ENCODE results near the gene GPT2. TPM values are rescaled to one million over a fixed set of nuclear protein-coding genes. Genes with fewer than 3 reads are reported as not detected.

Gene GPT2
- total RNA-seq, 1 donor from 2014 or later: 46.1 TPM

DNA sequence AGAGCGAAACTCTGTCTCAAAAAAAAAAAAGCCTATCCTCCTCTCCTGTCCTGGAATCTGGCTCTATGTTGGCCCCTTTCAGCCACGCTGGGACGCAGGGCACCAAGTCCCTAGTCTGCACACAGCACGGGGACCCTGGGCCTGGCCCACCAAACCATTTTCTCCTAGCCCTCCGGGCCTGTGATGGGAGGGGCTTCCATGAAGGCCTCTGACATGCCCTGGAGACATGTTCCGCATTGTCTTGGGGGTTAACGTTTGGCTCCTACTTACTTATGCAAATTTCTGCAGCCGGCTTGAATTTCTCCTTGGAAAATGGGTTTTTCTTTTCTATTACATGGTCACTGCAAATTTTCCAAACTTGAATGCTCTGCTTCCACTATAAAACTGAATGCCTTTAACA lies 12.6 kb upstream of the GPT2 start:
- TF ChIP-seq, protein P1, sequence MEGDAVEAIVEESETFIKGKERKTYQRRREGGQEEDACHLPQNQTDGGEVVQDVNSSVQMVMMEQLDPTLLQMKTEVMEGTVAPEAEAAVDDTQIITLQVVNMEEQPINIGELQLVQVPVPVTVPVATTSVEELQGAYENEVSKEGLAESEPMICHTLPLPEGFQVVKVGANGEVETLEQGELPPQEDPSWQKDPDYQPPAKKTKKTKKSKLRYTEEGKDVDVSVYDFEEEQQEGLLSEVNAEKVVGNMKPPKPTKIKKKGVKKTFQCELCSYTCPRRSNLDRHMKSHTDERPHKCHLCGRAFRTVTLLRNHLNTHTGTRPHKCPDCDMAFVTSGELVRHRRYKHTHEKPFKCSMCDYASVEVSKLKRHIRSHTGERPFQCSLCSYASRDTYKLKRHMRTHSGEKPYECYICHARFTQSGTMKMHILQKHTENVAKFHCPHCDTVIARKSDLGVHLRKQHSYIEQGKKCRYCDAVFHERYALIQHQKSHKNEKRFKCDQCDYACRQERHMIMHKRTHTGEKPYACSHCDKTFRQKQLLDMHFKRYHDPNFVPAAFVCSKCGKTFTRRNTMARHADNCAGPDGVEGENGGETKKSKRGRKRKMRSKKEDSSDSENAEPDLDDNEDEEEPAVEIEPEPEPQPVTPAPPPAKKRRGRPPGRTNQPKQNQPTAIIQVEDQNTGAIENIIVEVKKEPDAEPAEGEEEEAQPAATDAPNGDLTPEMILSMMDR (conservative IDR thresholded peaks at IDR 0.05): no peak
- Mint-ChIP-seq H3K36me3 (ENCODE audit: low read depth) (no peaks in the 10 kb centered on the region), H3K27ac (ENCODE audit: unreplicated experiment) (no peak overlapping the region), H3K9me3 (no peaks in the 10 kb centered on the region), H3K4me3 (no peak overlapping the region), H3K4me1 (peaks cover 7% of the 10 kb centered on the region), H3K27me3 (ENCODE audit: low read depth) (no peaks in the 10 kb centered on the region)
- DNase-seq (ENCODE audit: low read depth, low spot score): no peak

DNA sequence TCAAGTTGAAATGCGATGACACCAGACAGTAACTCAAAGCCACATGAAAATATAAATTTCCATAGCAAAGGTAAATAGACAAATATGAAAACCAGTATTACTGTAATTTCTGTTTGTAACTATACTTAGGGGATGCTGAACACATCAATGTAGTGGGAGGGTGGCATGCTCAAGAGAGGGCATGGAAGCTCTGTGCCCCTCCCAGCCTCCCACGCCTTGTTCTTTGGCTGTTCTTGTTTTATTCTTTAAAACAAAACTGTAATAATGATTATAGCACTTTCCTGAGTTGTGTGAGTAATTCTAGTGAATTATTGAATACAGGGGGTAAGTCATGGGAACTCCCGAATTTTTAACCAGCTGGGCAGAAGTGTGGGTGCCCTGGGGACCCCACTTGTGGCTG lies 11.0 kb upstream of the GPT2 start:
- H3K27me3 Mint-ChIP-seq (ENCODE audit: low read depth): no peaks in the 10 kb centered on the region
- H3K36me3 Mint-ChIP-seq (ENCODE audit: low read depth): no peaks in the 10 kb centered on the region
- H3K27ac Mint-ChIP-seq (ENCODE audit: unreplicated experiment): no peak overlapping the region
- DNase-seq (ENCODE audit: low read depth, low spot score): no peak
- TF ChIP-seq, protein P1 (conservative IDR thresholded peaks at IDR 0.05): no peak
- H3K4me1 Mint-ChIP-seq: peaks cover 7% of the 10 kb centered on the region
- H3K4me3 Mint-ChIP-seq: no peak overlapping the region
- H3K9me3 Mint-ChIP-seq: no peaks in the 10 kb centered on the region

- Mint-ChIP-seq H3K9me3 (no peaks in the 10 kb centered on the region), H3K27me3 (ENCODE audit: low read depth) (peaks cover 10% of the 10 kb centered on the region), H3K36me3 (ENCODE audit: low read depth) (no peaks in the 10 kb centered on the region), H3K27ac (ENCODE audit: unreplicated experiment) (no peak overlapping the region), H3K4me1 (peaks cover 7% of the 10 kb centered on the region), H3K4me3 (no peak overlapping the region)
- DNase-seq (ENCODE audit: low read depth, low spot score): no peak
- TF ChIP-seq, protein P1 (conservative IDR thresholded peaks at IDR 0.05): no peak
Measured at GRCh38 chr16:46875243-46875642, 8.9 kb upstream of the GPT2 start.

DNA sequence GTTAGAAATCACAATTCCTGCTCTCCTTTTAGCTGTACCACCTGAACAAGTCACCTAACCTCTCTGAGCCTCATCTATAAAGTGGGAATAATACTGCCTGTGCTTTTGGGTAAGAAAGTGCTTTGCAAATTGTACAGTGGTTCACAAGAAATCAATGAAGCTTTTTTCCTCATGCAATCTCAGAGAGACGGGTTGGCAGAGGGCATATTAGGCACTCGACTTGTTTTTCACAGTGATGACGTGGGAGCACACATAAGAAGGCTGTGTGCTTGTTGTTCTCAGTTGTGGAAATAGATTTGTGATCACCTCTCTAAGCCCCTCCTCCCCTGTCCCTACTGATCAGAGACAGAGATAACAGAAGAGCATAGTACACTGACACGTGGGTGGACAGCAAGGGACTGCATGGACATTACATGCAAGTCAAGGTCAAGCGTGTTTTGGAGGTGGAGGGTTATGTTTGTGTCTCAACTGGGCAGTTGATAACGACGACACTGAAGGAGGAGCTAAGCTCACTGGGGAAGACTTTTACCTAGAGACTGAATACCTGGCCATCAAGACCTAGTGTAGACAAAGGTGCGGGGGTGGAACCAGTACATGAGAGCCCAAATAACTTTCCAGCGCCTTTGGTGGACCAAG lies 1.7 kb upstream of the GPT2 start:
- Mint-ChIP-seq H3K36me3 (ENCODE audit: low read depth) (no peaks in the 10 kb centered on the region), H3K27ac (ENCODE audit: unreplicated experiment) (peak overlapping the region; percentile 22), H3K27me3 (ENCODE audit: low read depth) (peaks cover 32% of the 10 kb centered on the region), H3K4me1 (peaks cover 33% of the 10 kb centered on the region), H3K9me3 (no peaks in the 10 kb centered on the region), H3K4me3 (peak overlapping the region; percentile 93)
- DNase-seq (ENCODE audit: low read depth, low spot score): no peak
- TF ChIP-seq, protein P1 (conservative IDR thresholded peaks at IDR 0.05): no peak

DNA sequence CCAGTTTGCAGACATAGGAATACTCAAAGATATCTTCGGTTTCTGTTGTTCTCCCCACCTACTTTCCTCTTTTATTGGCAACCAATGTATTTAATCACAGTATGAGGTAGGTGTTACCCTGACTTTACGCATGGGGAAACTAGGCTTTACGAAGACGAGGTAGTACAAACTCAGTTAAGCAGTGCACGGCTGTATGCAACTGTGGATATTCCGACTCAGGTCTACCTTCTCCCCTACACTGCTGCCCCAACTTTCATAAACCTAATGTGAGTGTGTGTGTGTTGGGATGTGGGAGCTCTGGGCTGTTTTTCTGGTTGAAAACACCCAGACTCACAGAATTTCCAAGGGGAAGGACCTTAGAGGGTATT lies 1.2 kb upstream of the GPT2 start:
- peaks cover 37% of the 10 kb centered on the region for H3K4me1 Mint-ChIP-seq
- peaks cover 32% of the 10 kb centered on the region for H3K27me3 Mint-ChIP-seq (ENCODE audit: low read depth)
- no peaks in the 10 kb centered on the region for H3K9me3 Mint-ChIP-seq
- TF ChIP-seq, protein P1 (conservative IDR thresholded peaks at IDR 0.05): no peak
- H3K4me3 Mint-ChIP-seq: peak overlapping the region; percentile 93
- DNase-seq (ENCODE audit: low read depth, low spot score): no peak
- no peaks in the 10 kb centered on the region for H3K36me3 Mint-ChIP-seq (ENCODE audit: low read depth)
- no peak overlapping the region for H3K27ac Mint-ChIP-seq (ENCODE audit: unreplicated experiment)

Data from neural crest cell (in vitro differentiated cells).